Right atrium auricular region (tissue), 2 donors: Measurements from ENCODE around the gene ITM2B. TPM values are rescaled to one million over a fixed set of nuclear protein-coding genes. Genes with fewer than 3 reads are reported as not detected.

ENCODE experiments used
- DNase-seq: peaks from one replicate; pipeline ENCODE4 v3.0.0-alpha.2; 2019; ENCODE audit warnings: low spot score
- H3K27ac ChIP-seq, 2 donors: fragments of 200-600 bp; sonication (generic); 1 replicate in 1 of 2; 2 replicates in 1 of 2; pipeline ENCODE4 v1.5.1; 2016 to 2019
- H3K27me3 ChIP-seq, 2 donors: fragments of 200-600 bp; sonication (generic); one replicate each; pipeline versions ENCODE4 v1.5.1 to v1.6.0; 2017 to 2019
- H3K36me3 ChIP-seq: fragments of 200-600 bp; sonication (generic); one replicate; pipeline ENCODE4 v1.5.1; 2016
- H3K4me1 ChIP-seq, 2 donors: fragments of 200-600 bp; sonication (generic); one replicate each; pipeline versions ENCODE4 v1.5.1 to v1.6.0; 2017 to 2019
- H3K4me3 ChIP-seq, 2 donors: fragments of 200-600 bp; sonication (generic); 1 replicate in 1 of 2; 2 replicates in 1 of 2; pipeline ENCODE4 v1.5.1; 2017 to 2019; ENCODE audit warnings: mild to moderate bottlenecking in 1 of 2, moderate library complexity in 1 of 2
- H3K9me3 ChIP-seq, 2 donors: fragments of 200-600 bp; sonication (generic); one replicate each; pipeline ENCODE4 v1.5.1; 2019
- CTCF ChIP-seq, 2 donors: fragments of 200-600 bp; sonication (generic); IDR thresholded peaks; one replicate each; pipeline ENCODE4 v1.5.1; 2019; ENCODE audit warnings: antibody characterized with exemption in 2 of 2
- total RNA-seq, 2 donors: library from RNA; depleted of rRNA; stranded (reverse); fragments of >200 nt; gene quantifications; one replicate each; pipeline ENCODE4 v1.1.0, GENCODE V29; 2016

Gene ITM2B
- total RNA-seq, 2 donors from 2014 or later: 495 to 570 TPM

GRCh38 chr13:48221686-48222187 is 11.3 kb upstream of the ITM2B start:
- Histone ChIP-seq H3K4me1 (peaks cover 0 to 9% of the 10 kb centered on the region in 2 donors), H3K36me3 (no peaks in the 10 kb centered on the region), H3K27me3 (no peaks in the 10 kb centered on the region), H3K9me3 (no peaks in the 10 kb centered on the region), H3K27ac (peak overlapping the region; percentile 72 to 76), H3K4me3 (peak overlapping the region in 1 of 2 donors; percentile 43)
- TF ChIP-seq CTCF (IDR thresholded peaks at IDR 0.05): no peak
- no peak for DNase-seq

- DNase-seq: peak; percentile 75
- peak overlapping the region; percentile 20 to 43 for H3K4me3 ChIP-seq
- no peaks in the 10 kb centered on the region for H3K9me3 ChIP-seq
- peak overlapping the region; percentile 72 to 76 for H3K27ac ChIP-seq
- TF ChIP-seq CTCF (IDR thresholded peaks at IDR 0.05): no peak
- H3K27me3 ChIP-seq: no peaks in the 10 kb centered on the region
- peaks cover 0 to 9% of the 10 kb centered on the region in 2 donors for H3K4me1 ChIP-seq
- H3K36me3 ChIP-seq: no peaks in the 10 kb centered on the region
These were observed 10.4 kb upstream of the ITM2B start for GRCh38 chr13:48222358-48223301.

GRCh38 chr13:48224701-48225100 is 8.3 kb upstream of the ITM2B start:
- Histone ChIP-seq H3K4me1 (peaks cover 0 to 9% of the 10 kb centered on the region in 2 donors), H3K4me3 (no peak overlapping the region), H3K9me3 (no peaks in the 10 kb centered on the region), H3K36me3 (no peaks in the 10 kb centered on the region), H3K27me3 (no peaks in the 10 kb centered on the region), H3K27ac (no peak overlapping the region)
- no peak for TF ChIP-seq CTCF (IDR thresholded peaks at IDR 0.05)
- no peak for DNase-seq

GRCh38 chr13:48230541-48230940 is 2.5 kb upstream of the ITM2B start:
- no peaks in the 10 kb centered on the region for H3K9me3 ChIP-seq
- no peaks in the 10 kb centered on the region for H3K36me3 ChIP-seq
- H3K27me3 ChIP-seq: no peaks in the 10 kb centered on the region
- H3K4me3 ChIP-seq: no peak overlapping the region
- peak overlapping the region; percentile 99 to 100 for H3K27ac ChIP-seq
- no peak for DNase-seq
- peaks cover 0 to 22% of the 10 kb centered on the region in 2 donors for H3K4me1 ChIP-seq
- no peak for TF ChIP-seq CTCF (IDR thresholded peaks at IDR 0.05)

- TF ChIP-seq CTCF (IDR thresholded peaks at IDR 0.05): no peak
- no peaks in the 10 kb centered on the region for H3K27me3 ChIP-seq
- H3K9me3 ChIP-seq: no peaks in the 10 kb centered on the region
- H3K4me3 ChIP-seq: no peak overlapping the region
- H3K4me1 ChIP-seq: peaks cover 0 to 27% of the 10 kb centered on the region in 2 donors
- H3K36me3 ChIP-seq: no peaks in the 10 kb centered on the region
- H3K27ac ChIP-seq: peak overlapping the region; percentile 99 to 100
- no peak for DNase-seq
These were observed 1.9 kb upstream of the ITM2B start for GRCh38 chr13:48231080-48231479.
